Cardiac fibroblast (primary cell): ENCODE results near the gene GSKIP.

ENCODE experiments used
- DNase-seq, 2 donors: peaks; one replicate each; pipeline versions ENCODE4 v3.0.0 to v3.0.0-alpha.2; 2010; ENCODE audit warnings: low read depth in 2 of 2
- H3K4me3 ChIP-seq, 2 donors: replicated peaks in 1 of 2; 1 replicate in 1 of 2; 2 replicates in 1 of 2; pipeline ENCODE4 v1.5.1; 2011; ENCODE audit warnings: low read depth in 2 of 2, low read length in 2 of 2, mild to moderate bottlenecking in 2 of 2, moderate library complexity in 1 of 2
- TF ChIP-seq, protein P1 (sequence below): IDR thresholded peaks from one replicate; pipeline ENCODE4 v1.5.1; 2011; ENCODE audit warnings: low read depth, mild to moderate bottlenecking, low read length, inconsistent platforms

The GSKIP gene, protein sequence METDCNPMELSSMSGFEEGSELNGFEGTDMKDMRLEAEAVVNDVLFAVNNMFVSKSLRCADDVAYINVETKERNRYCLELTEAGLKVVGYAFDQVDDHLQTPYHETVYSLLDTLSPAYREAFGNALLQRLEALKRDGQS

DNA sequence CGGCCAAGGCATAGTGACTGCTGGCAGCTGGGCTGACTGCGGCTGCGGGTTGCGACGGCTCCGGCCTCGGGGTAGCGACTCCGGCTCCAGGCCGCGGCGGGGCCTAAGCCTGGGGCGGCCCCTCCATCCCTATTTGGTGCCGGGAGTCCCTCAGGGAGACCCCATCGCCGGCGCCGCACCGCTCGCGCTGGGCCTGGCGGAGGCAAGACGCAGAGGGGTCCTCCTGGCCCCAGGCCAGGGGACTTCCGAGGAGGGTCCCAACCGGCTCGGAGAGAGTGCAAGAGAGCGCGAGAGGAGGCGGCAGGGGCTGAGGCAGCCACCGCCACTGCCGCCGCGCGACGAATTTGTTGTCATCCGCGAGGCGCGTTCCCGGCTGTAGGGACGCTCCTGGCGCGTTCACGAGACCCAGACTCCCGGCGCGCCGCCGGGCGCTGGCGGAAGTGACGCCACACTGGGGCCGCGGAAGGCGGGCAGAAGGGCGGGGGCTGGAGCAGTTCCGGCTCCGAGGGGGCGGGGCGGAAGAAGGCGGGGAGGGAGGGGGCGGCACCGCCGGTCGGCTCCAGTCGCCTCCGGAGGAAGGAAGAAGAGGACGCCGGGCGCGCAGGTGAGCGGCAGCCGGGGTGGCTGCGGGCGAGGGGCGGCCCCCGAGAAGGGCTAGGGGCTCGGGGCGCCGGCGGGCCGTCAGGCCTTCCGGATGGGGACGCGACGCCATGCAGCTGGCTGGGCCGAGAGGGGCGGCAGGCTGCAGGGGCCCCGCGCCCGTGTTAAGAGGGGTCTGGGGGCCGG lies at the start of gene GSKIP, which contains the start of gene ATG2B:
Gene GSKIP (plus strand): TSS at position 562 of the 786 bp plus-strand sequence. CDS start 18,722 bp downstream, outside the sequence.
Gene ATG2B (minus strand): TSS at position 377 of the 786 bp plus-strand sequence. CDS start 365 bp downstream, at position 12.
- peak within 1 kb of the TSS; percentile 91 to 93 for H3K4me3 ChIP-seq
- DNase-seq: peak; percentile 88 to 90
- TF ChIP-seq, protein P1, sequence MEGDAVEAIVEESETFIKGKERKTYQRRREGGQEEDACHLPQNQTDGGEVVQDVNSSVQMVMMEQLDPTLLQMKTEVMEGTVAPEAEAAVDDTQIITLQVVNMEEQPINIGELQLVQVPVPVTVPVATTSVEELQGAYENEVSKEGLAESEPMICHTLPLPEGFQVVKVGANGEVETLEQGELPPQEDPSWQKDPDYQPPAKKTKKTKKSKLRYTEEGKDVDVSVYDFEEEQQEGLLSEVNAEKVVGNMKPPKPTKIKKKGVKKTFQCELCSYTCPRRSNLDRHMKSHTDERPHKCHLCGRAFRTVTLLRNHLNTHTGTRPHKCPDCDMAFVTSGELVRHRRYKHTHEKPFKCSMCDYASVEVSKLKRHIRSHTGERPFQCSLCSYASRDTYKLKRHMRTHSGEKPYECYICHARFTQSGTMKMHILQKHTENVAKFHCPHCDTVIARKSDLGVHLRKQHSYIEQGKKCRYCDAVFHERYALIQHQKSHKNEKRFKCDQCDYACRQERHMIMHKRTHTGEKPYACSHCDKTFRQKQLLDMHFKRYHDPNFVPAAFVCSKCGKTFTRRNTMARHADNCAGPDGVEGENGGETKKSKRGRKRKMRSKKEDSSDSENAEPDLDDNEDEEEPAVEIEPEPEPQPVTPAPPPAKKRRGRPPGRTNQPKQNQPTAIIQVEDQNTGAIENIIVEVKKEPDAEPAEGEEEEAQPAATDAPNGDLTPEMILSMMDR: no peak

DNA sequence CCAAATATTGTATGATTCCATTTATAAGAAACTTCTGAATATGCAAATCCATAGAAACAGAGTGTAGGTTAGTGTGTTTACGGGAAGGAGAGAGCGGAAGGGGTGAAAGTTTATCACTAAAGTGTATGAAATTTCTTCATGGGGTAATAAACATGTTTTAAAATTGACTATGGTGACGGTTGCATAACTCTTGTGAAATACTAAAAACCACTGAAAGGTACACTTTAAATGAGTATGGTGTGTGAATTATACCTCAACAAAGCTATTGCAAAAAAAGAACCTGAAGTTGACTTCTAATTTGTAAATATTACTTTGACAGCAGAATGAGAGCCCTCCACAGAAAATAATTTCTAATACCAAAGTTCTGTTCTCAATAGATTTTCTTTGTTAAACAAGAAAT lies 47.2 kb upstream of the GSKIP start:
- H3K4me3 ChIP-seq: no peak overlapping the region
- TF ChIP-seq, protein P1: no peak
- no peak for DNase-seq

DNA sequence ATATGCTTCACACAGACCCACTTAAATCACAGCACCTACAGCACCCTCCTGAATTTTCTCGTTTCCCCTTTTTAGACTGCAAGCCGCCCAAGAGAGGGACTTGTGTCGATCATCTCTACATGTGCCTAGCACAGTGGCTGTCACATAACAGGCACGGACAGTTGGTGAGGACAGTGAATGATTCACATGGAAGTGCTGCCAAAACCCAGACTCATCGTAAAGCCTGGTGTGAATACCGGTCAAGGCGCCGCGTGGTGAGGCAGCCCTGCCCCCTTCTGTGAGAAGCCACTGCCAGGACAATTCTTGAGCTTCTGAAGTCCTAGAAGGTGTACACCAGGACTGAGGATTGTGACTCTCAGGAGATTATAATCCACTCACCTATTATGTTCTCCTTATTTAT lies 44.5 kb upstream of the GSKIP start:
- TF ChIP-seq, protein P1: no peak
- H3K4me3 ChIP-seq: no peak overlapping the region
- DNase-seq: no peak

DNA sequence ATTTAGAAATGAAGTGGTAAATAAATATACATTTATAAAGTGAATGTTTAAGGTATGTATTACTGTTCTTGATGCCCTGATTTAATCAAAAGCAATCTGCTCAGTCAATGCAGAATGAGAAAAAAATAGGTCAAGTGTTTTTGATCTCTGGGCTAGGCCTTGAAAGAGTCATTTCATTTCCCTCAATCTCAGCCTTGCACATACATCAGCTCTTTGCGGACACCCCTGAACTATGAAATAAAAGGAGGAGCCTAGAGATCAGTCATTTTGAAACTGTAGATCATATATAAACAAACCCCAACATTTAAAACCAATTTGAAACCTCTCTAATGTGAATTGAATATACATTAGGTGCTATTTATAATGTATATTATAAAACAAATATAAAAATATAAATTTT lies 42.7 kb upstream of the GSKIP start:
- TF ChIP-seq, protein P1: no peak
- no peak for DNase-seq
- no peak overlapping the region for H3K4me3 ChIP-seq

DNA sequence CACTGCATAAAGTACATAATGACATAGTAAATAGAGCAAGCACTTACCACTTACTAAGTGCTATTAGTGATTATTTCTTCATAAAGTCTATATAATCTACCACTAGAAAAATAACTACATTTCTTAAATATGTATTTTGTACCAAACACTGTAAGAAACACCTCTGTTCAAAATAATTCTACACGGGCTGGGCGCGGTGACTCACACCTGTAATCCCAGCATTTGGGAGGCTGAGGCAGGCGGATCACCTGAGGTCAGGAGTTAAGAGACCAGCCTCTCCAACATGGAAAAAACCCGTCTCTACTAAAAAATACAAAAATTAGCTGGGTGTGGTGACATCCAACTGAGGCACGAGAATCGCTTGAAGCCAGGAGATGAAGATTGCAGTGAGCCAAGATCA lies 39.1 kb upstream of the GSKIP start:
- no peak overlapping the region for H3K4me3 ChIP-seq
- no peak for DNase-seq
- TF ChIP-seq, protein P1: no peak

DNA sequence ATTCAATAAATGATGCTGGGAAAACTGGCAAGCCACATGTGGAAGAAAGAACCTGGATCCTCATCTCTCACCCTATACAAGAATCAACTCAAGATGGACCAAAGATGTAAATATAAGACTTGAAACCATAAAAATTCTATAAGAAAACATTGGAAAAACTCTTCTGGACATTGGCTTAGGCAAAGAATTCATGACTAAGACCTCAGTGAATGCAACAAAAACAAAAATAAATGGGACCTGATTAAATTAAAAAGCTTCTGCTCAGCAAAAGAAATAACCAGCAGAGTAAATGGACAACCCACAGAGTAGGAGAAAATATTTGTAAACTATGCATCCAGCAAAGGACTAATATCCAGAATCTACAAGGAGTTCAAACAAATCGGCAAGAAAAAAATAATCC lies 24.8 kb upstream of the GSKIP start:
- TF ChIP-seq, protein P1: no peak
- no peak overlapping the region for H3K4me3 ChIP-seq
- no peak for DNase-seq
